GM19463 (cell line): ENCODE data around the gene GALNT5.

Experiments used
- ATAC-seq: cut with Tn5 transposase; IDR thresholded peaks from one replicate; pipeline ENCODE4 v1.9.1; 2021; ENCODE audit warnings: mild to moderate bottlenecking, moderate library complexity; ENCODE audit not compliant: unreplicated experiment

Gene GALNT5

DNA sequence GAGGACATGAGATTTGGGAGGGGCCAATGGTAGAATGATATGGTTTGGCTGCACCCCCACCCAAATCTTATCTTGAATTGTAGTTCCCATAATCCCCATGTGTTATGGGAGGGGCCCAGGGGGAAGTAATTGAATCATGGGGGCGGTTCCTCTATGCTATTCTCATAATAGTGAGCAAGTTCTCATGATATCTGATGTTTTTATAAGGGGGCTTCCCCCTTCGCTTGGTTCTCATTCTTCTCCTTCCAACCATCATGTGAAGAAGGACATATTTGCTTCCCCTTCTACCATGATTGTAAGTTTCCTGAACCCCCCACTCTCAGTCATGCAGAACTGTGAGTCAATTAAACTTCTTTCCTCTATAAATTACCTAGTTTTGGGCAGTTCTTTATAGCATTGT, 105.1 kb downstream of the GALNT5 start:
- ATAC-seq, result no peak

- peak; percentile 56 for ATAC-seq
These were observed 106.2 kb downstream of the GALNT5 start for GRCh38 chr2:157363612-157364101.
